Esophagus squamous epithelium (tissue), 5 donors: ENCODE data around the gene RAN. TPM values are rescaled to one million over a fixed set of nuclear protein-coding genes. Genes with fewer than 3 reads are reported as not detected.
"Not testable (repeated sequence)": the region's sequence is repeated elsewhere in the genome, so short reads cannot be mapped to it uniquely, and the experiment has no call there.

ENCODE experiments used
- DNase-seq: peaks from one replicate; lab custom pipeline; 2025; lab: John Stamatoyannopoulos, UW
- H3K27ac ChIP-seq, 4 donors: fragments of 200-600 bp; sonication (generic); one replicate each; pipeline ENCODE4 v1.5.1; 2016 to 2019; ENCODE audit warnings: mild to moderate bottlenecking in 1 of 4
- H3K27me3 ChIP-seq, 4 donors: fragments of 200-600 bp; sonication (generic); 1 replicate in 3 of 4; 2 replicates in 1 of 4; pipeline versions ENCODE4 v1.5.1 to v1.6.0; 2017 to 2021; ENCODE audit warnings: antibody characterized with exemption in 1 of 4
- H3K36me3 ChIP-seq, 3 donors: fragments of 200-600 bp; sonication (generic); one replicate each; pipeline ENCODE4 v1.5.1; 2016 to 2019
- H3K4me1 ChIP-seq, 3 donors: fragments of 200-600 bp; sonication (generic); one replicate each; pipeline ENCODE4 v1.5.1; 2017 to 2019
- H3K4me3 ChIP-seq, 4 donors: fragments of 200-600 bp; sonication (generic); 1 replicate in 3 of 4; 2 replicates in 1 of 4; pipeline ENCODE4 v1.5.1; 2016 to 2019; ENCODE audit warnings: mild to moderate bottlenecking in 2 of 4, moderate library complexity in 1 of 4
- H3K9me3 ChIP-seq, 3 donors: fragments of 200-600 bp; sonication (generic); one replicate each; pipeline ENCODE4 v1.5.1; 2016 to 2019
- CTCF ChIP-seq, 6 experiments: fragments of 450-650 bp in 4 of 6; fragments of 200-600 bp in 2 of 6; sonication (generic) in 2 of 6; IDR thresholded peaks; one replicate each; pipeline ENCODE4 v1.5.1; 2016 to 2019; ENCODE audit warnings: antibody characterized with exemption in 6 of 6, mild to moderate bottlenecking in 4 of 6, moderate library complexity in 4 of 6
- POLR2A ChIP-seq, 4 donors: fragments of 450-650 bp; IDR thresholded peaks; one replicate each; pipeline ENCODE4 v1.6.1; 2017; ENCODE audit warnings: antibody characterized with exemption in 4 of 4, mild to moderate bottlenecking in 4 of 4, moderate library complexity in 3 of 4
- WGBS, 2 donors: methylation state at CpG; one replicate each; pipeline ENCODE4 v1.1.5; 2018; 5-methylcytosine and 5-hydroxymethylcytosine counted together
- intact Hi-C: fragments of 100-400 bp; cut with DNase I; formaldehyde crosslinking; loops from one replicate; pipeline ENCODE4 v1.15.0; 2022
- total RNA-seq, 4 donors: library from RNA; depleted of rRNA; stranded (reverse); fragments of >200 nt; gene quantifications; one replicate each; pipeline ENCODE4 v1.1.0, GENCODE V29; 2016
- donor health status: DM: yes; HTN: yes; CAD: no.

Gene RAN
- total RNA-seq, 4 donors from 2014 or later, result 204 to 375 (median 325) TPM

GRCh38 chr12:130881548-130881947 is 9.7 kb downstream of the RAN start:
- no peaks in the 10 kb centered on the region for H3K9me3 ChIP-seq
- peaks cover 0 to 12% (median 0%) of the 10 kb centered on the region in 3 donors for H3K36me3 ChIP-seq
- DNase-seq, result no peak
- no peak overlapping the region for H3K27ac ChIP-seq
- H3K4me3 ChIP-seq, result no peak overlapping the region
- intact Hi-C loops, result no loop called here
- 82 to 100% methylated on average over 1 of the region's 1 CpG for WGBS, 2 donors
- peaks cover 0 to 9% (median 0%) of the 10 kb centered on the region in 3 donors for H3K4me1 ChIP-seq
- no peaks in the 10 kb centered on the region for H3K27me3 ChIP-seq
- TF ChIP-seq POLR2A (IDR thresholded peaks at IDR 0.05) (no peak), CTCF (IDR thresholded peaks at IDR 0.05) (no peak)

- H3K4me3 ChIP-seq, H3K9me3 ChIP-seq, H3K27ac ChIP-seq, DNase-seq, intact Hi-C loops, H3K4me1 ChIP-seq, H3K36me3 ChIP-seq: not testable (repeated sequence)
- WGBS, 2 donors, result 83 to 84% methylated on average over 10 to 13 of the region's 17 CpGs
- peaks cover 0 to 12% (median 0%) of the 10 kb centered on the region in 4 donors for H3K27me3 ChIP-seq
These were observed 15.3 kb downstream of the RAN start for GRCh38 chr12:130887190-130887589.

GRCh38 chr12:130904064-130904463 is 32.2 kb downstream of the RAN start:
- H3K4me1 ChIP-seq, result no peaks in the 10 kb centered on the region
- DNase-seq, result no peak
- no peak overlapping the region for H3K4me3 ChIP-seq
- TF ChIP-seq CTCF (IDR thresholded peaks at IDR 0.05) (no peak), POLR2A (IDR thresholded peaks at IDR 0.05) (no peak)
- no peaks in the 10 kb centered on the region for H3K36me3 ChIP-seq
- no peaks in the 10 kb centered on the region for H3K9me3 ChIP-seq
- no peaks in the 10 kb centered on the region for H3K27me3 ChIP-seq
- WGBS, 2 donors, result 78 to 96% methylated on average over 2 of the region's 2 CpGs
- no peak overlapping the region for H3K27ac ChIP-seq
- intact Hi-C loops, result no loop called here

GRCh38 chr12:130904936-130905455 is 33.1 kb downstream of the RAN start:
- H3K27me3 ChIP-seq, DNase-seq, H3K4me3 ChIP-seq, H3K9me3 ChIP-seq, H3K36me3 ChIP-seq, intact Hi-C loops, H3K4me1 ChIP-seq, H3K27ac ChIP-seq: not testable (repeated sequence)
- WGBS, 2 donors, result 72 to 87% methylated on average over 3 of the region's 31 CpGs

GRCh38 chr12:130909111-130909510 is 37.2 kb downstream of the RAN start:
- Histone ChIP-seq H3K9me3 (no peaks in the 10 kb centered on the region), H3K27ac (no peak overlapping the region), H3K4me1 (no peaks in the 10 kb centered on the region), H3K27me3 (peaks cover 0 to 5% (median 0%) of the 10 kb centered on the region in 4 donors), H3K36me3 (no peaks in the 10 kb centered on the region), H3K4me3 (no peak overlapping the region)
- DNase-seq, result no peak
- intact Hi-C loops, result no loop called here
- 59 to 92% methylated on average over 4 of the region's 4 CpGs for WGBS, 2 donors
- no peak for TF ChIP-seq POLR2A (IDR thresholded peaks at IDR 0.05)

- intact Hi-C loops, result no loop called here
- Histone ChIP-seq H3K4me3 (no peak overlapping the region), H3K36me3 (no peaks in the 10 kb centered on the region), H3K9me3 (no peaks in the 10 kb centered on the region), H3K27me3 (peaks cover 0 to 18% (median 2%) of the 10 kb centered on the region in 4 donors), H3K27ac (no peak overlapping the region), H3K4me1 (peaks cover 0 to 5% (median 0%) of the 10 kb centered on the region in 3 donors)
- WGBS, 2 donors, result 46 to 81% methylated on average over 1 of the region's 1 CpG
- TF ChIP-seq POLR2A (IDR thresholded peaks at IDR 0.05), result no peak
- TF ChIP-seq CTCF (IDR thresholded peaks at IDR 0.05), result no peak
- no peak for DNase-seq
These were observed 39.3 kb downstream of the RAN start for GRCh38 chr12:130911193-130911592.

GRCh38 chr12:130911933-130912332 is 40.1 kb downstream of the RAN start:
- no peak for DNase-seq
- Histone ChIP-seq H3K4me1 (peaks cover 0 to 11% (median 0%) of the 10 kb centered on the region in 3 donors), H3K27ac (no peak overlapping the region), H3K9me3 (no peaks in the 10 kb centered on the region), H3K27me3 (peaks cover 0 to 25% (median 2%) of the 10 kb centered on the region in 4 donors), H3K4me3 (no peak overlapping the region), H3K36me3 (no peaks in the 10 kb centered on the region)
- TF ChIP-seq POLR2A (IDR thresholded peaks at IDR 0.05) (no peak), CTCF (IDR thresholded peaks at IDR 0.05) (no peak)
- intact Hi-C loops, result no loop called here
